Measurements from ENCODE around the gene EHHADH. TPM values are rescaled to one million over a fixed set of nuclear protein-coding genes. Genes with fewer than 3 reads are reported as not detected.
"Not testable (repeated sequence)": the region's sequence is repeated elsewhere in the genome, so short reads cannot be mapped to it uniquely, and the experiment has no call there.

The EHHADH gene
- total RNA-seq, 2 experiments from 2014 or later = 4.0 to 5.0 TPM

GRCh38 chr3:185267193-185267592 lies 13.3 kb upstream of the EHHADH start:
- Mint-ChIP-seq H3K36me3 (ENCODE audit: low read depth) (no peaks in the 10 kb centered on the region), H3K4me1 (ENCODE audit: low read depth) (no peaks in the 10 kb centered on the region), H3K27me3 (peaks cover 22% of the 10 kb centered on the region), H3K4me3 (no peak overlapping the region), H3K27ac (no peak overlapping the region), H3K9me3 (no peaks in the 10 kb centered on the region)
- POLR2A ChIA-PET = no interaction called here
- CTCF ChIA-PET = interaction anchor here (0.8 kb wide), 1 partner anchor 291 kb away, joined by 3 read pairs; no protein-coding TSS in a partner anchor
- intact Hi-C loops (cut with micrococcal nuclease) = no loop called here
- TF ChIP-seq, protein P1, sequence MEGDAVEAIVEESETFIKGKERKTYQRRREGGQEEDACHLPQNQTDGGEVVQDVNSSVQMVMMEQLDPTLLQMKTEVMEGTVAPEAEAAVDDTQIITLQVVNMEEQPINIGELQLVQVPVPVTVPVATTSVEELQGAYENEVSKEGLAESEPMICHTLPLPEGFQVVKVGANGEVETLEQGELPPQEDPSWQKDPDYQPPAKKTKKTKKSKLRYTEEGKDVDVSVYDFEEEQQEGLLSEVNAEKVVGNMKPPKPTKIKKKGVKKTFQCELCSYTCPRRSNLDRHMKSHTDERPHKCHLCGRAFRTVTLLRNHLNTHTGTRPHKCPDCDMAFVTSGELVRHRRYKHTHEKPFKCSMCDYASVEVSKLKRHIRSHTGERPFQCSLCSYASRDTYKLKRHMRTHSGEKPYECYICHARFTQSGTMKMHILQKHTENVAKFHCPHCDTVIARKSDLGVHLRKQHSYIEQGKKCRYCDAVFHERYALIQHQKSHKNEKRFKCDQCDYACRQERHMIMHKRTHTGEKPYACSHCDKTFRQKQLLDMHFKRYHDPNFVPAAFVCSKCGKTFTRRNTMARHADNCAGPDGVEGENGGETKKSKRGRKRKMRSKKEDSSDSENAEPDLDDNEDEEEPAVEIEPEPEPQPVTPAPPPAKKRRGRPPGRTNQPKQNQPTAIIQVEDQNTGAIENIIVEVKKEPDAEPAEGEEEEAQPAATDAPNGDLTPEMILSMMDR (IDR thresholded peaks at IDR 0.05) = no peak
- DNase-seq (no peak), ATAC-seq (no peak)

- H3K36me3 Mint-ChIP-seq (ENCODE audit: low read depth) = no peaks in the 10 kb centered on the region
- POLR2A ChIA-PET = interaction anchor here (0.6 kb wide), 1 partner anchor 964 kb away, joined by 3 read pairs; no protein-coding TSS in a partner anchor
Measured at GRCh38 chr3:185264849-185265553, 11.2 kb upstream of the EHHADH start.

GRCh38 chr3:185263423-185263822 lies 9.6 kb upstream of the EHHADH start:
- TF ChIP-seq, protein P1 (IDR thresholded peaks at IDR 0.05) = no peak
- no peak overlapping the region for H3K4me3 Mint-ChIP-seq
- peaks cover 4% of the 10 kb centered on the region for H3K9me3 Mint-ChIP-seq
- ChIA-PET POLR2A (no interaction called here), CTCF (no interaction called here)
- H3K27me3 Mint-ChIP-seq = peaks cover 5% of the 10 kb centered on the region
- H3K27ac Mint-ChIP-seq = no peak overlapping the region
- intact Hi-C loops (cut with micrococcal nuclease) = no loop called here
- no peaks in the 10 kb centered on the region for H3K4me1 Mint-ChIP-seq (ENCODE audit: low read depth)
- ATAC-seq (no peak), DNase-seq (no peak)
- H3K36me3 Mint-ChIP-seq (ENCODE audit: low read depth) = no peaks in the 10 kb centered on the region

More at GRCh38 chr3:185264849-185265553, 11.2 kb upstream of the EHHADH start:
- DNase-seq (no peak), ATAC-seq (no peak)
- H3K27me3 Mint-ChIP-seq = peaks cover 13% of the 10 kb centered on the region
- TF ChIP-seq, protein P1 (IDR thresholded peaks at IDR 0.05) = no peak
- H3K27ac Mint-ChIP-seq = no peak overlapping the region
- no peaks in the 10 kb centered on the region for H3K9me3 Mint-ChIP-seq
- intact Hi-C loops (cut with micrococcal nuclease) = no loop called here
- CTCF ChIA-PET = no interaction called here
- H3K4me1 Mint-ChIP-seq (ENCODE audit: low read depth) = no peaks in the 10 kb centered on the region
- no peak overlapping the region for H3K4me3 Mint-ChIP-seq

DNA sequence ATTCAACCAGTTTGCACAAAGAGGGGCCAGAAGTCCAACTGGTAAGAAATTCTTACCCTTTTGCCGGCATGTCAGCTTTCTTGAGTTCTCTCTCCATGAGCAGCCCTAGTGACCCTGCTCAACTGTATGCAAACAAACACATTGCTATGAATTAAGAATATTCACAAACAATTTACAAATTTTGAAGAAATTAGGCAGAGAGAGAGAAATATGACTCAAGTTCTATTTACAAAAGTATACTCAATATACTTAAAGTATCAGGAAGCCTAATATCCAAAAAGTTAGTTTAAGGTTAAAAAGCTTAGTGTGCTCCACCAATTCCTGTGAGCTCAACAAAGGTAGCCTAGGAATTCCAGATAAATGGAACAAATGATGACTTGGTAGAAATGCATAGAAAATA lies 3.5 kb upstream of the EHHADH start:
- ChIA-PET CTCF (no interaction called here), POLR2A (no interaction called here)
- H3K4me3 Mint-ChIP-seq = no peak overlapping the region
- peaks cover 14% of the 10 kb centered on the region for H3K9me3 Mint-ChIP-seq
- ATAC-seq (no peak), DNase-seq (no peak)
- peaks cover 2% of the 10 kb centered on the region for H3K27me3 Mint-ChIP-seq
- no peaks in the 10 kb centered on the region for H3K4me1 Mint-ChIP-seq (ENCODE audit: low read depth)
- no peak overlapping the region for H3K27ac Mint-ChIP-seq
- intact Hi-C loops (cut with micrococcal nuclease) = no loop called here
- TF ChIP-seq, protein P1 (IDR thresholded peaks at IDR 0.05) = no peak
- H3K36me3 Mint-ChIP-seq (ENCODE audit: low read depth) = no peaks in the 10 kb centered on the region

GRCh38 chr3:185254799-185255198 lies 950 bp upstream of the EHHADH start:
- ChIA-PET POLR2A (no interaction called here), CTCF (interaction anchor here (1.2 kb wide), 1 partner anchor 25 kb away, joined by 4 read pairs; no protein-coding TSS in a partner anchor)
- Mint-ChIP-seq H3K27me3 (peaks cover 6% of the 10 kb centered on the region), H3K36me3 (ENCODE audit: low read depth) (no peaks in the 10 kb centered on the region), H3K4me3 (no peak overlapping the region), H3K4me1 (ENCODE audit: low read depth) (no peaks in the 10 kb centered on the region), H3K9me3 (peaks cover 14% of the 10 kb centered on the region), H3K27ac (no peak overlapping the region)
- intact Hi-C loops (cut with micrococcal nuclease) = no loop called here
- TF ChIP-seq, protein P1 (IDR thresholded peaks at IDR 0.05) = no peak
- DNase-seq = peak; percentile 3
- no peak for ATAC-seq

GRCh38 chr3:185253133-185253532 lies 716 bp downstream of the EHHADH start:
- POLR2A ChIA-PET; H3K27me3 Mint-ChIP-seq; H3K27ac Mint-ChIP-seq; DNase-seq; H3K9me3 Mint-ChIP-seq; H3K4me1 Mint-ChIP-seq (ENCODE audit: low read depth); intact Hi-C loops (cut with micrococcal nuclease); H3K4me3 Mint-ChIP-seq; CTCF ChIA-PET; ATAC-seq; H3K36me3 Mint-ChIP-seq (ENCODE audit: low read depth): not testable (repeated sequence)
